IPS-NIHi11 (cell line): Measurements from ENCODE around the gene TMEM164.
"Not testable (repeated sequence)": the region's sequence is repeated elsewhere in the genome, so short reads cannot be mapped to it uniquely, and the experiment has no call there.

ENCODE experiments used
- DNase-seq: peaks from one replicate; pipeline ENCODE4 v3.0.0; 2012; ENCODE audit warnings: mixed read lengths, low spot score

The TMEM164 gene

GRCh38 chrX:110132450-110133114, 129.7 kb downstream of the TMEM164 start:
- DNase-seq = no peak

GRCh38 chrX:110133735-110134370, 130.9 kb downstream of the TMEM164 start:
- DNase-seq = no peak

GRCh38 chrX:110135618-110136017, 132.7 kb downstream of the TMEM164 start:
- no peak for DNase-seq

- no peak for DNase-seq
Observed at GRCh38 chrX:110136136-110136535, 133.2 kb downstream of the TMEM164 start.

- no peak for DNase-seq
Observed at GRCh38 chrX:110138557-110138956, 135.6 kb downstream of the TMEM164 start.

GRCh38 chrX:110139172-110139571, 136.3 kb downstream of the TMEM164 start:
- no peak for DNase-seq

GRCh38 chrX:110142096-110142495, 139.2 kb downstream of the TMEM164 start:
- no peak for DNase-seq

GRCh38 chrX:110143454-110144210, 140.7 kb downstream of the TMEM164 start:
- no peak for DNase-seq

- DNase-seq = peak; percentile 7
Observed at GRCh38 chrX:110145311-110145710, 142.4 kb downstream of the TMEM164 start.

- DNase-seq = peak; percentile 16
Observed at GRCh38 chrX:110145854-110146253, 142.9 kb downstream of the TMEM164 start.

GRCh38 chrX:110146521-110146920, 143.6 kb downstream of the TMEM164 start:
- DNase-seq = peak; percentile 38

GRCh38 chrX:110153244-110153643, 150.3 kb downstream of the TMEM164 start:
- DNase-seq = no peak

GRCh38 chrX:110153896-110154295, 151.0 kb downstream of the TMEM164 start:
- DNase-seq = no peak

- DNase-seq = not testable (repeated sequence)
Observed at GRCh38 chrX:110154328-110154727, 151.4 kb downstream of the TMEM164 start.

- no peak for DNase-seq
Observed at GRCh38 chrX:110155759-110156158, 152.8 kb downstream of the TMEM164 start.

- no peak for DNase-seq
Observed at GRCh38 chrX:110156167-110156754, 153.3 kb downstream of the TMEM164 start.

GRCh38 chrX:110157444-110157843, 154.5 kb downstream of the TMEM164 start:
- DNase-seq = no peak

- DNase-seq = no peak
Observed at GRCh38 chrX:110159235-110159634, 156.3 kb downstream of the TMEM164 start.

GRCh38 chrX:110159865-110160264, 157.0 kb downstream of the TMEM164 start:
- no peak for DNase-seq

- no peak for DNase-seq
Observed at GRCh38 chrX:110161361-110161686, 158.4 kb downstream of the TMEM164 start.

GRCh38 chrX:110162131-110162530, 159.2 kb downstream of the TMEM164 start:
- DNase-seq = no peak

- no peak for DNase-seq
Observed at GRCh38 chrX:110162867-110163266, 160.0 kb downstream of the TMEM164 start.

- DNase-seq = no peak
Observed at GRCh38 chrX:110163488-110163887, 160.6 kb downstream of the TMEM164 start.
